GM21390 (cell line): ENCODE results near the gene SH3TC1.

Source experiments
- ATAC-seq: cut with Tn5 transposase; IDR thresholded peaks from one replicate; pipeline ENCODE4 v1.9.1; 2021; ENCODE audit not compliant: unreplicated experiment

Gene SH3TC1

GRCh38 chr4:8274066-8274652 is 75.1 kb downstream of the SH3TC1 start:
- ATAC-seq = no peak

- ATAC-seq = no peak
Measured at GRCh38 chr4:8274765-8275547, 75.9 kb downstream of the SH3TC1 start.

GRCh38 chr4:8275548-8275910 is 76.4 kb downstream of the SH3TC1 start:
- ATAC-seq = no peak

- no peak for ATAC-seq
Measured at GRCh38 chr4:8276358-8277240, 77.5 kb downstream of the SH3TC1 start.

- no peak for ATAC-seq
Measured at GRCh38 chr4:8277356-8278008, 78.4 kb downstream of the SH3TC1 start.

GRCh38 chr4:8278009-8278395 is 78.9 kb downstream of the SH3TC1 start:
- ATAC-seq = no peak

- ATAC-seq = no peak
Measured at GRCh38 chr4:8278421-8279287, 79.6 kb downstream of the SH3TC1 start.

GRCh38 chr4:8279321-8280157 is 80.4 kb downstream of the SH3TC1 start:
- ATAC-seq = no peak

GRCh38 chr4:8280158-8280875 is 81.2 kb downstream of the SH3TC1 start:
- ATAC-seq = no peak

GRCh38 chr4:8280876-8281440 is 81.9 kb downstream of the SH3TC1 start:
- no peak for ATAC-seq

GRCh38 chr4:8281519-8282133 is 82.5 kb downstream of the SH3TC1 start:
- ATAC-seq = no peak

GRCh38 chr4:8282134-8282641 is 83.1 kb downstream of the SH3TC1 start:
- ATAC-seq = no peak

- ATAC-seq = no peak
Measured at GRCh38 chr4:8282742-8283141, 83.7 kb downstream of the SH3TC1 start.

GRCh38 chr4:8283161-8283560 is 84.1 kb downstream of the SH3TC1 start:
- no peak for ATAC-seq

GRCh38 chr4:8283631-8284121 is 84.6 kb downstream of the SH3TC1 start:
- no peak for ATAC-seq

- no peak for ATAC-seq
Measured at GRCh38 chr4:8284391-8284790, 85.3 kb downstream of the SH3TC1 start.

GRCh38 chr4:8285143-8285975 is 86.3 kb downstream of the SH3TC1 start:
- no peak for ATAC-seq
